ENCODE measurements around the gene CDK10.

CDK10 gene

GRCh38 chr16:89738072-89738377 lies 51.5 kb downstream of the CDK10 start:
- DNase-seq: no peak

- no peak for DNase-seq
Measured at GRCh38 chr16:89738538-89739317, 52.2 kb downstream of the CDK10 start.

- no peak for DNase-seq
Measured at GRCh38 chr16:89739383-89739782, 52.9 kb downstream of the CDK10 start.

GRCh38 chr16:89741342-89742014 lies 55.0 kb downstream of the CDK10 start:
- DNase-seq: no peak

- DNase-seq: no peak
Measured at GRCh38 chr16:89742948-89743347, 56.5 kb downstream of the CDK10 start.

GRCh38 chr16:89744813-89745212 lies 58.3 kb downstream of the CDK10 start:
- no peak for DNase-seq
